T-cell (primary cell): ENCODE results near the gene BLM. TPM values are rescaled to one million over a fixed set of nuclear protein-coding genes. Genes with fewer than 3 reads are reported as not detected.
A peak's percentile ranks its signal among the peaks of the same experiment; 100 is the strongest.

Experiments used
- ATAC-seq, 4 experiments: fragments of 200-7000 bp in 3 of 4; fragments of 150-1000 bp in 1 of 4; cut with Tn5 transposase; replicated peaks in 1 of 4; 1 replicate in 3 of 4; 2 replicates in 1 of 4; pipeline ENCODE4 v1.10.0; 2021; ENCODE audit warnings: moderate library complexity in 3 of 4, mild to moderate bottlenecking in 2 of 4, moderate number of reproducible peaks in 1 of 4
- CTCF ChIA-PET, 2 donors: fragments of 300-600 bp; sonication (Branson Sonifier 250); formaldehyde crosslinking; loops; one replicate each; lab custom pipeline; 2022; ENCODE audit warnings: antibody characterized with exemption in 2 of 2; lab: Charles Lee
- POLR2A ChIA-PET, 2 donors: fragments of 300-600 bp; sonication (Branson Sonifier 250); formaldehyde crosslinking; loops; one replicate each; lab custom pipeline; 2022; ENCODE audit warnings: antibody characterized with exemption in 2 of 2; lab: Charles Lee
- DNase-seq, 35 experiments: peaks; one replicate each; pipeline versions ENCODE4 v3.0.0 to v3.0.0-alpha.2; 2013 to 2023
- H3K27ac ChIP-seq: one replicate; pipeline ENCODE4 v1.5.1; 2013; ENCODE audit warnings: low read length
- H3K27me3 ChIP-seq, 2 experiments: replicated peaks in 1 of 2; 1 replicate in 1 of 2; 2 replicates in 1 of 2; pipeline versions ENCODE4 v1.6.1 to v1.7.0; 2013; ENCODE audit warnings: low read length in 1 of 2, mixed read lengths in 1 of 2; ENCODE audit not compliant: control insufficient read depth in 2 of 2, insufficient read depth in 2 of 2; ENCODE audit errors: extremely low read depth in 1 of 2
- H3K36me3 ChIP-seq, 2 donors: 1 replicate in 1 of 2; 2 replicates in 1 of 2; pipeline versions ENCODE4 v1.6.1 to v1.7.0; 2013; ENCODE audit warnings: low read length in 1 of 2; ENCODE audit not compliant: control insufficient read depth in 2 of 2, insufficient read depth in 1 of 2; ENCODE audit errors: extremely low read depth in 1 of 2
- H3K4me1 ChIP-seq, 2 experiments: 1 replicate in 1 of 2; 2 replicates in 1 of 2; pipeline versions ENCODE4 v1.6.1 to v1.7.0; 2013; ENCODE audit warnings: low read length in 2 of 2, mixed read lengths in 1 of 2; ENCODE audit not compliant: insufficient read depth in 2 of 2, control insufficient read depth in 1 of 2; ENCODE audit errors: extremely low read depth in 1 of 2
- H3K4me3 ChIP-seq, 2 donors: 1 replicate in 1 of 2; 2 replicates in 1 of 2; pipeline versions ENCODE4 v1.5.1 to v1.7.0; 2013; ENCODE audit warnings: mild to moderate bottlenecking in 2 of 2, low read length in 1 of 2, moderate library complexity in 1 of 2; ENCODE audit not compliant: control insufficient read depth in 1 of 2; ENCODE audit errors: extremely low read depth in 1 of 2
- H3K9me3 ChIP-seq: 2 replicates; pipeline ENCODE4 v1.7.0; 2013
- H3K27ac Mint-ChIP-seq, 2 donors: one replicate each; pipeline ENCODE4 v1.8.0; 2020 to 2021; ENCODE audit warnings: mild to moderate bottlenecking in 2 of 2, mixed read lengths in 2 of 2
- H3K27me3 Mint-ChIP-seq, 2 donors: one replicate each; pipeline ENCODE4 v1.8.0; 2021 to 2022; ENCODE audit warnings: mixed read lengths in 2 of 2
- H3K36me3 Mint-ChIP-seq: one replicate; pipeline ENCODE4 v1.8.0; 2021; ENCODE audit warnings: mixed read lengths
- H3K4me1 Mint-ChIP-seq, 3 donors: one replicate each; pipeline ENCODE4 v1.8.0; 2020 to 2022; ENCODE audit warnings: mixed read lengths in 3 of 3, mild to moderate bottlenecking in 1 of 3
- H3K4me3 Mint-ChIP-seq, 3 donors: one replicate each; pipeline ENCODE4 v1.8.0; 2020 to 2022; ENCODE audit warnings: mild to moderate bottlenecking in 3 of 3, mixed read lengths in 3 of 3, moderate library complexity in 3 of 3
- H3K9me3 Mint-ChIP-seq, 3 donors: one replicate each; pipeline ENCODE4 v1.8.0; 2020 to 2022; ENCODE audit warnings: mixed read lengths in 3 of 3
- WGBS: methylation state at CpG from one replicate; pipeline ENCODE4 v1.1.5; 2013; ENCODE audit warnings: missing lambda C conversion rate; ENCODE audit not compliant: insufficient coverage; 5-methylcytosine and 5-hydroxymethylcytosine counted together
- total RNA-seq, 35 experiments: library from RNA in 6 of 35; stranded (reverse) in 6 of 35; fragments of 120-200 nt in 1 of 35; gene quantifications; one replicate each; pipeline versions ENCODE4 v1.2.1 to v1.2.4 and lab custom pipeline; 2013 to 2026

The BLM gene
- total RNA-seq, 5 donors from 2014 or later (not counting 1 experiment from before 2014, with no cell fraction given), result 4.9 to 9.4 (median 6.2) TPM

DNA sequence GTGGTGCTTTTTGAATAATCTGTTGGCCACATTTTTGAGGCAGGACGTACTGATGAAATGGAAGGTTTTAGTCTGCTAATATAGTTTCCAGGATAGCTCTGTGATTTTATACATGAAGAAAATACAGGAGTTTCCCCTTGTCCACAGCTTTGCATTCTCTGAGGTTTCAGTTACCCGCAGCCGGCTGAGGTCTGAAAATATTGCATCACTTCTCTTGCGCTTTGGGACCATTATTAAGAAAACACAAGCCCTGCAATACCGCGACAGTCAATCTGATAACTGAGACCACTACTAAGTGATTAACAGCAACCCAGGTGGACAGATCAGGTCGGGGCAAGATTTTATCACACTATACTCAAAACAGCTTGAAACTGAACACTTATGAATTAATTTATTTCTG, 33.0 kb downstream of the BLM start:
- ChIA-PET POLR2A (no interaction called here), CTCF (interaction anchor here in 1 of 2 donors (0.5 kb wide), 1 partner anchor 37 kb away, joined by 4 read pairs; no protein-coding TSS in a partner anchor)
- Histone ChIP-seq H3K36me3 (peaks cover 0 to 2% of the 10 kb centered on the region in 2 donors), H3K27me3 (no peaks in the 10 kb centered on the region), H3K27ac (no peak overlapping the region), H3K4me3 (no peak overlapping the region), H3K4me1 (no peaks in the 10 kb centered on the region), H3K9me3 (no peaks in the 10 kb centered on the region)
- 93% methylated on average over 5 of the region's 7 CpGs for WGBS
- H3K9me3 Mint-ChIP-seq, result no peaks in the 10 kb centered on the region
- ATAC-seq (no peak), DNase-seq (peak in 2 of 35 experiments; percentile 2 to 26)
- H3K27ac Mint-ChIP-seq, result no peak overlapping the region
- no peaks in the 10 kb centered on the region for H3K27me3 Mint-ChIP-seq
- H3K4me3 Mint-ChIP-seq, result peak overlapping the region in 1 of 3 donors; percentile 44
- H3K4me1 Mint-ChIP-seq, result peaks cover 0 to 20% (median 11%) of the 10 kb centered on the region in 3 donors
- H3K36me3 Mint-ChIP-seq, result peaks cover 15% of the 10 kb centered on the region

GRCh38 chr15:90751300-90751825, 34.2 kb downstream of the BLM start:
- no peak overlapping the region for H3K4me3 ChIP-seq
- H3K4me1 Mint-ChIP-seq, result peaks cover 0 to 20% (median 11%) of the 10 kb centered on the region in 3 donors
- ATAC-seq, result no peak
- WGBS, result no CpG with 5 or more reads among the region's 8 CpGs
- POLR2A ChIA-PET, result no interaction called here
- H3K36me3 ChIP-seq, result peaks cover 0 to 2% of the 10 kb centered on the region in 2 donors
- H3K27ac ChIP-seq, result no peak overlapping the region
- no peaks in the 10 kb centered on the region for H3K27me3 Mint-ChIP-seq
- H3K9me3 ChIP-seq, result no peaks in the 10 kb centered on the region
- H3K36me3 Mint-ChIP-seq, result peaks cover 20% of the 10 kb centered on the region
- CTCF ChIA-PET, result no interaction called here
- no peaks in the 10 kb centered on the region for H3K27me3 ChIP-seq
- H3K27ac Mint-ChIP-seq, result no peak overlapping the region
- H3K4me1 ChIP-seq, result no peaks in the 10 kb centered on the region
- H3K9me3 Mint-ChIP-seq, result no peaks in the 10 kb centered on the region
- no peak overlapping the region for H3K4me3 Mint-ChIP-seq
- DNase-seq, result no peak

DNA sequence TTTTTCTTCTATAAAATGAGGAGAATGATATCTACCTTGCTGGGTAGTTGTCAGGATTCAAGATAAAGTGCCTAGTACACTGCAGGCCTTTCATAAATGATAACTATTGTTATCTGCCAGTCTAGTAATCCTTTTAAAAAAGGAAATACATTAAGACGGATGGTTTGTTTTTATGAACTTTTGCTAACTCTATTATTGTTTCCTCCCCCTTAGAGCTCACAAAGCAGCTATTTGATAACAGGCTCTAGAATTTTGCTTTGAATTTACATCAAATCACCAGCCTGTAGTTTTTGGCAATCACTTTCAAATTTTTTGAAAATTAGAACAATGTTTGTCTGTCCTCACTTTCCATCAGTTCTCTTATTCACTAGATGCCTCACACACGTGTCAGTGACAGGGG, 39.8 kb downstream of the BLM start:
- peaks cover 0 to 16% of the 10 kb centered on the region in 2 donors for H3K36me3 ChIP-seq
- Mint-ChIP-seq H3K27me3 (no peaks in the 10 kb centered on the region), H3K27ac (no peak overlapping the region), H3K4me3 (no peak overlapping the region), H3K4me1 (peaks cover 0 to 3% (median 1%) of the 10 kb centered on the region in 3 donors), H3K9me3 (no peaks in the 10 kb centered on the region), H3K36me3 (peaks cover 33% of the 10 kb centered on the region)
- no peak for DNase-seq
- no peak overlapping the region for H3K4me3 ChIP-seq
- no peaks in the 10 kb centered on the region for H3K27me3 ChIP-seq
- no CpG with 5 or more reads among the region's 2 CpGs for whole genome bisulfite sequencing
- ChIA-PET POLR2A (no interaction called here), CTCF (interaction anchor here in 1 of 2 donors (0.5 kb wide), 1 partner anchor 1947 kb away, joined by 4 read pairs; no protein-coding TSS in a partner anchor)
- H3K27ac ChIP-seq, result no peak overlapping the region
- no peaks in the 10 kb centered on the region for H3K9me3 ChIP-seq
- ATAC-seq, result no peak
- no peaks in the 10 kb centered on the region for H3K4me1 ChIP-seq

- peaks cover 0 to 16% of the 10 kb centered on the region in 2 donors for H3K36me3 ChIP-seq
- no peaks in the 10 kb centered on the region for H3K4me1 ChIP-seq
- no peaks in the 10 kb centered on the region for H3K9me3 ChIP-seq
- H3K27ac ChIP-seq, result no peak overlapping the region
- Mint-ChIP-seq H3K27me3 (no peaks in the 10 kb centered on the region), H3K4me1 (peaks cover 0 to 3% (median 1%) of the 10 kb centered on the region in 3 donors), H3K9me3 (no peaks in the 10 kb centered on the region), H3K36me3 (peaks cover 38% of the 10 kb centered on the region), H3K27ac (no peak overlapping the region), H3K4me3 (no peak overlapping the region)
- no peak for ATAC-seq
- H3K27me3 ChIP-seq, result no peaks in the 10 kb centered on the region
- POLR2A ChIA-PET, result no interaction called here
- DNase-seq, result no peak
- CTCF ChIA-PET, result no interaction called here
- 100% methylated on average over 1 of the region's 1 CpG for WGBS
- no peak overlapping the region for H3K4me3 ChIP-seq
These were observed 40.3 kb downstream of the BLM start for GRCh38 chr15:90757461-90757860.

- Mint-ChIP-seq H3K4me1 (no peaks in the 10 kb centered on the region), H3K4me3 (no peak overlapping the region), H3K27ac (no peak overlapping the region), H3K27me3 (no peaks in the 10 kb centered on the region), H3K36me3 (peaks cover 31% of the 10 kb centered on the region), H3K9me3 (no peaks in the 10 kb centered on the region)
- Histone ChIP-seq H3K4me1 (no peaks in the 10 kb centered on the region), H3K36me3 (peaks cover 0 to 16% of the 10 kb centered on the region in 2 donors), H3K27me3 (no peaks in the 10 kb centered on the region), H3K27ac (no peak overlapping the region), H3K9me3 (no peaks in the 10 kb centered on the region), H3K4me3 (no peak overlapping the region)
- ATAC-seq, result no peak
- POLR2A ChIA-PET, result no interaction called here
- CTCF ChIA-PET, result no interaction called here
- no CpG with 5 or more reads among the region's 1 CpG for WGBS
- DNase-seq, result no peak
These were observed 43.6 kb downstream of the BLM start for GRCh38 chr15:90760661-90761232.

DNA sequence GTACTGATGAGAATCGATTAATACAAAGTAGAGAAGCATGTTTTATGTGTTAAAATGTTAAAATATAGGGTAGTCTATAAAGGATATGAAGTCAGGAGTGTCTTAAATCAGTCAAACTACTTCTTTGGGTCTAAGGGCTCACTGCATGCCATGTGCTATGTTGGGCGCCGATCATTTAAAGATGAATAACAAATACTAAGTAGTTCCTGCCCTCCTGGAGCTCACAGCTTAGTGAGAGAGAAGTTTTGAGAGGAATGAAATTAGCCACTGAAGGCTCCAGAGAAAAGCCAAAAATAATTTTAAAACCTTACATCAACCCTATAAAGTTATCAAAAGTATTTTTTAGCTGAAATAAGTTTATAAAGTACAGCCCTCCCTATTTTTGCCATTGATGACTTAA, 44.5 kb downstream of the BLM start:
- no peaks in the 10 kb centered on the region for H3K9me3 Mint-ChIP-seq
- no peak overlapping the region for H3K4me3 Mint-ChIP-seq
- CTCF ChIA-PET, result no interaction called here
- H3K27ac Mint-ChIP-seq, result no peak overlapping the region
- Histone ChIP-seq H3K4me1 (no peaks in the 10 kb centered on the region), H3K36me3 (peaks cover 0 to 15% of the 10 kb centered on the region in 2 donors), H3K9me3 (no peaks in the 10 kb centered on the region), H3K4me3 (no peak overlapping the region), H3K27ac (no peak overlapping the region), H3K27me3 (no peaks in the 10 kb centered on the region)
- no peaks in the 10 kb centered on the region for H3K27me3 Mint-ChIP-seq
- POLR2A ChIA-PET, result no interaction called here
- H3K36me3 Mint-ChIP-seq, result peaks cover 30% of the 10 kb centered on the region
- WGBS, result no CpG with 5 or more reads among the region's 3 CpGs
- DNase-seq, result no peak
- no peaks in the 10 kb centered on the region for H3K4me1 Mint-ChIP-seq
- no peak for ATAC-seq
